Stimulated activated CD4-positive, alpha-beta T cell treated with anti-CD3 and anti-CD28 coated beads, Interleukin-15, amount 100 ng/mL, for 48 hours (primary cell): ENCODE results near the gene EIF4G2.

Experiments
- DNase-seq, 2 donors: peaks; one replicate each; pipeline ENCODE4 v3.0.0-alpha.2; 2020; ENCODE audit warnings: low read depth in 2 of 2

EIF4G2 gene

GRCh38 chr11:10808235-10808552 lies 532 bp downstream of the EIF4G2 start:
- no peak for DNase-seq

GRCh38 chr11:10807493-10808234 lies 1.1 kb downstream of the EIF4G2 start:
- peak in 1 of 2 donors; percentile 17 for DNase-seq

- DNase-seq, result no peak
These were observed 2.5 kb downstream of the EIF4G2 start for GRCh38 chr11:10806206-10806605.

- no peak for DNase-seq
These were observed 3.0 kb downstream of the EIF4G2 start for GRCh38 chr11:10805741-10806140.

- no peak for DNase-seq
These were observed 5.0 kb downstream of the EIF4G2 start for GRCh38 chr11:10803676-10804075.

GRCh38 chr11:10800292-10800691 lies 8.4 kb downstream of the EIF4G2 start:
- no peak for DNase-seq

GRCh38 chr11:10798330-10798928 lies 10.3 kb downstream of the EIF4G2 start:
- DNase-seq, result no peak

GRCh38 chr11:10797531-10797930 lies 11.2 kb downstream of the EIF4G2 start:
- no peak for DNase-seq

- no peak for DNase-seq
These were observed 11.7 kb downstream of the EIF4G2 start for GRCh38 chr11:10797001-10797400.

- DNase-seq, result no peak
These were observed 12.5 kb downstream of the EIF4G2 start for GRCh38 chr11:10796191-10796590.

GRCh38 chr11:10793470-10794255 lies 15.1 kb downstream of the EIF4G2 start:
- no peak for DNase-seq

- peak; percentile 74 to 83 for DNase-seq
These were observed 16.2 kb downstream of the EIF4G2 start for GRCh38 chr11:10792385-10793068.

- no peak for DNase-seq
These were observed 22.3 kb downstream of the EIF4G2 start for GRCh38 chr11:10786451-10786850.

- DNase-seq, result no peak
These were observed 23.6 kb downstream of the EIF4G2 start for GRCh38 chr11:10785146-10785474.

- DNase-seq, result no peak
These were observed 24.2 kb downstream of the EIF4G2 start for GRCh38 chr11:10784232-10785145.

GRCh38 chr11:10780040-10780439 lies 28.7 kb downstream of the EIF4G2 start:
- DNase-seq, result no peak

GRCh38 chr11:10779086-10779485 lies 29.6 kb downstream of the EIF4G2 start:
- no peak for DNase-seq

GRCh38 chr11:10778217-10778970 lies 30.3 kb downstream of the EIF4G2 start:
- no peak for DNase-seq

- no peak for DNase-seq
These were observed 30.9 kb downstream of the EIF4G2 start for GRCh38 chr11:10777806-10778205.

- no peak for DNase-seq
These were observed 31.3 kb downstream of the EIF4G2 start for GRCh38 chr11:10777393-10777793.

- DNase-seq, result no peak
These were observed 33.9 kb downstream of the EIF4G2 start for GRCh38 chr11:10774811-10775210.
